CD1c-positive myeloid dendritic cell (primary cell): Measurements from ENCODE around the gene PLIN3.
"Not testable (repeated sequence)": the region's sequence is repeated elsewhere in the genome, so short reads cannot be mapped to it uniquely, and the experiment has no call there.

Experiments used
- DNase-seq: peaks from one replicate; pipeline ENCODE4 v3.0.0-alpha.2; 2016; ENCODE audit errors: extremely low spot score

Gene PLIN3

DNA sequence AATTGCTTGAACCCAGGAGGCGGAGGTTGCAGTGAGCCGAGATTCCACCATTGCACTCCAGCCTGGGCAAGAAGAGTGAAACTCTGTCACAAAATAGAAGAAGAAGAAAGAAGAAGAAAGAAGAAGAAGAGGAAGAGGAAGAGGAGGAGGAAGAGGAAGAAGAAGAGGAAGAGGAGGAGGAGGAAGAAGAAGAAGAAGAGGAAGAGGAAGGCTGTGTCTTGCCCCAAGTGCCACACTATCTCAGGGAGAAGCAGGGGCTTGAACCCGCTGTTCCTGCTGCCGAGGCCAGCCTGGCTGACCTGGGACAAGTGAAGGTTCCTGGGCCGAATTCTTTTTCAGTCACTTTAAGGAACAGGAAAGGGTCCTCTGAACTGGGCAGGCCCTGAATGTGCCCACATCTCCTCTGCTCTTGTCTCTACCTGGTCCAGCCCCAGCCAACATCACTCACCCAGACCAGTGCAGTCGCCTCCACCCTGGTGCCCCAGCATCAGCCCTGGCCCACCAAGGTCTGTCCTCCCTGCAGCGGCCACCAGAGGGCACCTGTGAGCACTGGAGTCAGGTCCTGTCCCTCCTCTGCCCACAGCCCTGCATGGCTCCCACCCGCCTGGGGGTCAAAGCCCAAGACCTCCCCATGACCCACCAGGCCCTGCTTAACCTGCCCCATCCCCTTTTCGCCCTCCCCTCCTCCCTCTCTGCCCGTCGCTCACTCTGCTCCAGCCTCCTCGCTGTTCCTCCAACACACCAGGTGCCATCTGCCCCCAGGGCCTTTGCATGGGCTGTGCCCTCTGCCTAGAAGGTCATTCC lies 55.9 kb downstream of the PLIN3 start:
- DNase-seq, result peak; percentile 80

DNA sequence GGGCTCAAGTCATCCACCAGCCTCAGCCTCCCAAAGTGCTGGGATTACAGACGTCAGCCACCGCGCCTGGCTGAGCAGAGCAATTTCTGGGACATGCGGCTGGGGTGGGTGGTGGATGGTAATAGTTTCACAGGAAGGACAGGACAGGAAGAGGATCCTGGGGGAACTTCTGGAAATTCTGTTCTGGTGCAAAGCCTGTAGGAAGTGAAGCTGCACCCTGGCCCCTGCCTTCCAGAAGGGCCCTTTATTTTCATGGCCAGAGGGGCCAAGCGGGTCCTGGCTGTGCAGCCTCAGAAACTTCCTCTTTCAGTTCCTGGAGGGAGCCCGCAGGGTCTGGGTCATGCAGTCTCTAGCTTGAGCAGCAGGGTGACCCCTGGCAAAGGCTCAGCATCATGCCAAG lies 60.3 kb downstream of the PLIN3 start:
- peak; percentile 86 for DNase-seq

DNA sequence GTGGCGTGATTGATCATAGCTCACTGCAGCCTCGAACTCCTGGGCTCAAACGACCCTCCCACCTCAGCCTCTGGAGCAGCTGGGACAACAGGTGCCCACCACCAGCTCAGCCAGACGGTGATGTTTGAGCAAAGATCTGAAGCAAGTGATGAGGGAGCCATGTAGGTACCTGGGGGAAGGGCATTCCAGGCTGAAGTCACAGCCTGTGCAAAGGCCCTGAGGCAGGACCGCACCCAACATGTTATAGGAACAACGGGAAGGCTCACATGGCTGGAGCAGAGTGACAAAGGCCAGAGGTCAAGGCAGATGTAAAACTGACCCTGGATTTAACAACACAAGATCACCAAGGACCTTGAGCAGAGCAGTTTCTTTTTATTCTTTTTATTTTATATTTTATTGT lies 61.1 kb downstream of the PLIN3 start:
- no peak for DNase-seq

DNA sequence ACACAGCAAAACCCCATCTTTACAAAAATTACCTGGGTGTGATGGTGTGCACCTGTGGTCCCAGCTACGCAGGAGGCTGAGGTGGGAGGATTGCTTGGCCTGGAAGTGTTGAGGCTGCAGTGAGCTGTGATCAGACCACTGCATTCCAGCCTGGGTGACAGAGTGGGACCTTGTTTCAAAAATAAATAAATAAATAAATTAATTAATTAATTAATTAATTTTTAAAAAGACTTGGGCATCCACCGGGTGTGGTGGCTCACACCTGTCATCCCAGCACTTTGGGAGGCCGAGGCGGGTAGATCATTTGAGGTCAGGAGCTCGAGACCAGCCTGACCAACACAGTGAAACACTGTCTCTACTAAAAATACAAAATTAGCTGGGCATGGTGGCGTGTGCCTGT lies 62.3 kb downstream of the PLIN3 start:
- not testable (repeated sequence) for DNase-seq

DNA sequence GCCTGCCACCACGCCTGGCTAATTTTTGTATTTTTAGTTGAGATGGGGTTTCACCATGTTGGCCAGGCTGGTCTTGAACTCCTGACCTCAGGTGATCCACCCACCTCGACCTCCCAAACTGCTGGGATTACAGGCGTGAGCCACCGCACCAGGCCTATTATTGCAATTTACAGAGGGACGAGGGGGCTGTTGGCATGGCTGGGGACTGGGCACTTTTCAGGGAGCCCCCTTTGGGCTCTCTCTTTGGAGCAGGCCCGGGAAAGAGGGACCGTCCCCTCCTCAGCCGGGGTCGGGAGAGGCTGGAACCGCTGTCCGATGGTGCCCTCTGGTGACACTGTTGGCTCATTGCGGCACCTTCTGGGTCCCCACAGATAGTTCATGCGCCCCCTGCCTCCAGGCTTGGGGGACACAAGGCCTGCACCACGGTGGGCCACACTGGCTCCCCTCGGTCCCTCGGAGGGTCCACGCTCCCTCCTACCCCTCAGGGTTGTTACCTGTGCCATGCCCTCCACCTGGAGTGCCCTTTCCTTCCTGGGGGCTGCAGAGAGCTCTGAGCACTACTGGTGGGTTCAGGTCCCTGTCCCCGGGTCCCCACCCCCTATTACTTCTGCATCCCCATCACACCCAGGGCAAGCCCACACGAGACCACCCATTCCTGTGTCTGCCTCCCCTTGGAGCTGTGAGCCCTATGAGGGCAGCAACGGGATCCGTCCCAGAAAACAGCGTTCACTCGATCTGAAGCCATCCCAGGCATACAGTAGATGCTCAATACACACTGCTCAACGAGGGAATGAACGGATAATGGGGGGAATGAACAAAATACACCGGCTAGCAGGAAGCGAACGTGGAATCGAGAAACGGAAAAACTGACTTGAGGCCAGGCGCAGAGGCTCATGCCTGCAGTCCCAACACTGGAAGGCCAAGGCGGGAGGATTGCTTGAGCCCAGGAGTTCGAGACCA lies 63.5 kb downstream of the PLIN3 start:
- peak; percentile 67 for DNase-seq

DNA sequence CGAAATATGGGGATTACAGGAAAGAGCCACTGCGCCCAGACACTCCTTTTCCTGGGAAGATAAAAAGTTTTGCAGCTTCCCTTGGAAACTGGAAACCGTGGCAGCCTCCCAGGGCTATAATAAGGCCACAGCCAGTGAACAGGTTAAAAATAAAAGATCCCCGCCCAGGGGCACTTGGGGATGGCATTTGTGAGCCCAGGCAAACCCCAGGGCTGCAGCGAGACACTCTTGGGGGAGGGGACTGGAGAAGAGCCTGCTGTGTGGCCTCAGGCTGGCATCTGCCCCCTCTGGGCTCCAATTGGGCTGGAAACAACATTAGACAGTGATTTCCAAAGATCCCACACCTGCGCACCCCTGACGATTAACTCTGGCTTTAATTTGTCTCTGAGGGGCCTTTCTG lies 64.8 kb downstream of the PLIN3 start:
- no peak for DNase-seq

DNA sequence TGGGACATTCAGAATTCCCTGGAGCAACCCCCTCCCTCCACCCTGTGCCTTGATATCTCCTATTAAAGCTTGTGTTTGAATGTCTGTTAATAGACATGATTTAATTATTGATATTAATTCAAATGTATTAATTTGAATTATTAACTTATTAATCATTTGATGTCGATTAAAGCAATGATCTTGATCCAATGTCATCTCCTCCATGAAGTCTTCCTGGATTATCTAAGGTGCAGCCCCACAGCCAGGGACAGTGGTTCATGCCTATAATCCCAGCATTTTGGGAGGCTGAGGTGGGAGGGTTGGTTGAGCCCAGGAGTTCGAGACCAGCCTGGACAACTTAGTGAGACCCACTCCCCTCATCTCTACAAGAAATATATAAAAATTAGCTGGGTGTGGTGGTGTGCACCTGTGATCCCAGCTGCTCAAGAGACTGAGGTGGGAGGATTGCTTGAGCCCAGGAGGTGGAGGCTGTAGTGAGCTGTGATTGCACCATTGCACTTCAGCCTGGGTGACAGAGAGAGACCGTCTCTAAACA lies 66.3 kb downstream of the PLIN3 start:
- DNase-seq, result no peak

DNA sequence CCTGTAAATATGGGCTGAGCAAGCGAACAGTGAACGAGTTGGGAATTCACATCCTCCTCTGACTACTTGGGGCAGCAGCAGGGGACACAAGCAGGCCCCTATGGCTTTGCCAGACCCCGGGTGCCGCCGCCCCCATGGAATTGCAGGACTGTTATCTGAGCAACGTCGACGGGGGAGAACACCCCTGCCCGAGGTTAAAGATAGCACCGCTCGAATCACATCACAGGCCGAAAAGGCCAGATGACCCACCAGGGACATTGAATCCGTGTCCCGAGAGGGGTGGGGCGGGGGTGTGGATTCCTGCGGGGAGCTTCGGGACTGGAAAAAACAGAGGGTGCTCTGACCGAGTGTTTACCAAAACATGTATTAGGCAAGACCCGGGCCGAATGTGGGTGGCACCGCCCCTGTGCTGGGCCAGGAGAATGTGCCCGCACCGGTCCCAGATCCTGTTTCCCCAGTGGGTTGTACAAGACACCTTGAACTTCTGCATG lies 66.8 kb downstream of the PLIN3 start:
- DNase-seq, result no peak

DNA sequence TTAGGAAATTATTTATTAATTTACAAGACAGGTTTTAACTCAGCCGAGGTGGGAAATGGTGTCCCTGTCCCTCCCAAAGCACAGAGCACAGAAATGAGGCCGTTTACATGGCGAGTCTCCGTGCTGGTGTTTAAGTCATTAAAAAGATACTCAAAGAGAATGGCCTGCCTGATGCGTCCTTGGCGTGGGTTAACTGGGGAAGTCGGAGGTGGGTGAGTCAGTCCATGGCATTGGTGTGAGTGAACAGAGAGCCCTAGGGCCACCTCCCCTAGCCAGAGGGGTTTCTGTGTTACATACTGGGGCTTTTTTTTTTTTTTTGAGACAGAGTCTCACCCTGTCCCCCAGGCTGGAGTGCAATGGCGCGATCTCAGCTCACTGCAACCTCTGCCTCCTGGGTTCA lies 72.1 kb downstream of the PLIN3 start:
- peak; percentile 49 for DNase-seq

DNA sequence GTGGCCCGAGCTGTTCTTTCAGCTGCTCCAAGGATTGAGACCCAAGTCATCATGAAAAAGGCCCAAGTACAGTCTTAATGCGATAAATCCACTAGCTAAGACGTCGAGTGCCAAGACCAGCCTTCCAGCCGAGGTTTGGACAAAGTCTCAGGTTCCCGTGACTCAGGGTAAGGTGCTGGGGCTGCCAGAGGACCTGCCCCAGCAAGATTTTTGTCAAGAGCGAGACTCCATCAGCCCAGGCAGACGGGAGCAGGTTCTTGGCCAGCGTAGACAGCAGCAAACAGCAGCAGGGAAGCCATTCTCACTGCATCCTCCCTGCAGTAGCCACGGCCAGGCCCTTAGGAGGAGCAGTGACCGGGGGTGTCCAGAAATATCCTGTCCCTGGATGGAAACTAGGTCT lies 72.5 kb downstream of the PLIN3 start:
- no peak for DNase-seq

DNA sequence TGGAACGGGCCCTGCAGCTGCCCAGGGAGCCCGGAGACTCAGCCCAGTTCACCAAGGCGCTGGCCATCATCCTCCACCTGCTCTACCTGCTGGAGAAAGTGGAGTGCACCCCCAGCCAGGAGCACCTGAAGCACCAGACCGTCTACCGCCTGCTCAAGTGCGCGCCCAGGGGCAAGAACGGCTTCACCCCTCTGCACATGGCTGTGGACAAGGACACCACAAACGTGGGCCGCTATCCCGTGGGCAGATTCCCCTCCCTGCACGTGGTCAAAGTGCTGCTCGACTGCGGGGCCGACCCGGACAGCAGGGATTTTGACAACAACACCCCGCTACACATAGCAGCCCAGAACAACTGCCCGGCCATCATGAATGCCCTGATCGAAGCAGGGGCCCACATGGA lies 74.2 kb downstream of the PLIN3 start:
- not testable (repeated sequence) for DNase-seq

DNA sequence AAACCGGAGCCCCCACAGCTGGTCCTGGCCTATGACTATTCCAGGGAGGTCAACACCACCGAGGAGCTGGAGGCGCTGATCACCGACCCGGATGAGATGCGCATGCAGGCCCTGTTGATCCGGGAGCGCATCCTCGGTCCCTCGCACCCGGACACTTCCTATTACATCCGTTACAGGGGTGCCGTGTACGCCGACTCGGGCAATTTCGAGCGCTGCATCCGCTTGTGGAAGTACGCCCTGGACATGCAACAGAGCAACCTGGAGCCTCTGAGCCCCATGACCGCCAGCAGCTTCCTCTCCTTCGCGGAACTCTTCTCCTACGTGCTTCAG lies 74.6 kb downstream of the PLIN3 start:
- not testable (repeated sequence) for DNase-seq

DNA sequence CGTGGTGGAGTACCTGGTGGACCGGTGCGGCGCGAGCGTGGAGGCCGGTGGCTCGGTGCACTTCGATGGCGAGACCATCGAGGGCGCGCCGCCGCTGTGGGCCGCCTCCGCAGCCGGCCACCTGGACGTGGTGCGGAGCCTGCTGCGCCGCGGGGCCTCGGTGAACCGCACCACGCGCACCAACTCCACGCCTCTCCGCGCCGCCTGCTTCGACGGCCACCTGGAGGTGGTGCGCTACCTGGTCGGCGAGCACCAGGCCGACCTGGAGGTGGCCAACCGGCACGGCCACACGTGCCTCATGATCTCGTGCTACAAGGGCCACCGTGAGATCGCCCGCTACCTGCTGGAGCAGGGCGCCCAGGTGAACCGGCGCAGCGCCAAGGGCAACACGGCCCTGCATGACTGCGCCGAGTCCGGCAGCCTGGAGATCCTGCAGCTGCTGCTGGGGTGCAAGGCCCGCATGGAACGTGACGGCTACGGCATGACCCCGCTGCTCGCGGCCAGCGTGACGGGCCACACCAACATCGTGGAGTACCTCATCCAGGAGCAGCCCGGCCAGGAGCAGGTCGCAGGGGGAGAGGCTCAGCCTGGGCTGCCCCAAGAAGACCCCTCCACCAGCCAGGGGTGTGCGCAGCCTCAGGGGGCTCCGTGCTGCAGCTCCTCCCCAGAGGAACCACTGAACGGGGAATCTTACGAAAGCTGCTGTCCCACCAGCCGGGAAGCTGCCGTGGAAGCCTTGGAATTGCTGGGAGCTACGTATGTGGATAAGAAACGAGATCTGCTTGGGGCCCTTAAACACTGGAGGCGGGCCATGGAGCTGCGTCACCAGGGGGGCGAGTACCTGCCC lies 75.2 kb downstream of the PLIN3 start:
- DNase-seq, result not testable (repeated sequence)

DNA sequence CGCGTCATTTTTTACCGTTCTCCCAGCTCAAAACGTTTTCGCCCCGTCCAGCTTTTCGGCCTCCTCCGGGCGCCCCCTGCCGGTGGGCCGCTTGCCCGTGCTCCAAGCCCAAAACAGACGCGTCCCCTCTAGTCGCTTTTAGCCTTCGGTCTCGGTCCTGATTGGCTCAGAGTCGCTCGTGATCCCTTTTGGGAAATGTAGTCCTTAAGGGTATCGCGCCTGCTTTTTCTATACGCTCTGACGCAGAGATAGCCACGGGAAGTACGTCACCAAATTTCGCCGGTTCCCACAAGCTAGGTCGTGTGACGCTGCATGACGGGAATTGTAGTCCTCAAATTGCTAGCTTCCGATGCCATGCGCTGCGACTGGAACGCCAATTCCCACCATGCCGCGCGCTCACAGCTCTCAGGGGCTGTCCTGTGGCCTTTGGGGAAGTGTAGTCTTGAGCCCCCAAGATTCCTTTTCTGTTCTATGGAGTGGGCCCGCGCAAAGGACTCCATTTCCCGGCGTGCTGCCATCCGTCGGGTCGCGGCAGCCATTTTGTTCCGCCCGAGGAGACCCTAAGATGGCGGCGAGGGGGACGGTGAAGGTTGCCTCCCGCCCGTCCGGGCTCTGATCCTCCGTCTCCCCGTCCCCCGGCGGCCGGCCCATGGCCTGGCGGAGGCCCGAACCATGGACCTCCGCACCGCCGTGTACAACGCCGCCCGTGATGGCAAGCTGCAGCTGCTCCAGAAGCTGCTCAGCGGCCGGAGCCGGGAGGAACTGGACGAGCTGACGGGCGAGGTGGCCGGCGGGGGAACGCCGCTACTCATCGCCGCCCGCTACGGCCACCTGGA lies 76.1 kb downstream of the PLIN3 start, which contains the start of gene FEM1A:
Gene FEM1A (plus strand): TSS at position 552 of the 836 bp plus-strand sequence. CDS start 121 bp downstream, at position 673.
- peak; percentile 100 for DNase-seq
